ENCODE measurements around the gene TXLNB.
"Not testable (repeated sequence)": the region's sequence is repeated elsewhere in the genome, so short reads cannot be mapped to it uniquely, and the experiment has no call there.

Gene TXLNB

GRCh38 chr6:139303185-139303584, 11.4 kb upstream of the TXLNB start:
- DNase-seq (ENCODE audit: low read depth) = no peak
- no peak overlapping the region for H3K4me3 ChIP-seq (ENCODE audit: low read length)
- TF ChIP-seq CTCF (conservative IDR thresholded peaks at IDR 0.05; ENCODE audit: low read length) = no peak

GRCh38 chr6:139297921-139298320, 6.1 kb upstream of the TXLNB start:
- no peak for DNase-seq (ENCODE audit: low read depth)
- H3K4me3 ChIP-seq (ENCODE audit: low read length) = no peak overlapping the region
- TF ChIP-seq CTCF (conservative IDR thresholded peaks at IDR 0.05; ENCODE audit: low read length) = no peak

- H3K4me3 ChIP-seq (ENCODE audit: low read length) = no peak overlapping the region
- DNase-seq (ENCODE audit: low read depth) = peak; percentile 67
Measured at GRCh38 chr6:139296927-139297326, 5.1 kb upstream of the TXLNB start.

GRCh38 chr6:139295901-139296300, 4.1 kb upstream of the TXLNB start:
- no peak for TF ChIP-seq CTCF (conservative IDR thresholded peaks at IDR 0.05; ENCODE audit: low read length)
- no peak overlapping the region for H3K4me3 ChIP-seq (ENCODE audit: low read length)
- DNase-seq (ENCODE audit: low read depth) = no peak

More at GRCh38 chr6:139296927-139297326, 5.1 kb upstream of the TXLNB start:
- TF ChIP-seq CTCF (conservative IDR thresholded peaks at IDR 0.05; ENCODE audit: low read length) = no peak

- H3K4me3 ChIP-seq (ENCODE audit: low read length) = no peak overlapping the region
- TF ChIP-seq CTCF (conservative IDR thresholded peaks at IDR 0.05; ENCODE audit: low read length) = no peak
- no peak for DNase-seq (ENCODE audit: low read depth)
Measured at GRCh38 chr6:139294090-139294489, 2.3 kb upstream of the TXLNB start.

GRCh38 chr6:139293230-139293629, 1.4 kb upstream of the TXLNB start:
- not testable (repeated sequence) for H3K4me3 ChIP-seq (ENCODE audit: low read length); DNase-seq (ENCODE audit: low read depth)

GRCh38 chr6:139290787-139291311, 949 bp downstream of the TXLNB start:
- DNase-seq (ENCODE audit: low read depth) = peak; percentile 42

More at GRCh38 chr6:139290787-139291311, 949 bp downstream of the TXLNB start:
- no peak overlapping the region for H3K4me3 ChIP-seq (ENCODE audit: low read length)
- no peak for TF ChIP-seq CTCF (conservative IDR thresholded peaks at IDR 0.05; ENCODE audit: low read length)

All from AG10803 (cell line).